Measurements from ENCODE around the gene CELA3B. TPM values are rescaled to one million over a fixed set of nuclear protein-coding genes. Genes with fewer than 3 reads are reported as not detected.
A peak's percentile ranks its signal among the peaks of the same experiment; 100 is the strongest.

CELA3B gene
- total RNA-seq, 6 donors from 2014 or later = 5.3 to 9.7 TPM; not detected in 4

DNA sequence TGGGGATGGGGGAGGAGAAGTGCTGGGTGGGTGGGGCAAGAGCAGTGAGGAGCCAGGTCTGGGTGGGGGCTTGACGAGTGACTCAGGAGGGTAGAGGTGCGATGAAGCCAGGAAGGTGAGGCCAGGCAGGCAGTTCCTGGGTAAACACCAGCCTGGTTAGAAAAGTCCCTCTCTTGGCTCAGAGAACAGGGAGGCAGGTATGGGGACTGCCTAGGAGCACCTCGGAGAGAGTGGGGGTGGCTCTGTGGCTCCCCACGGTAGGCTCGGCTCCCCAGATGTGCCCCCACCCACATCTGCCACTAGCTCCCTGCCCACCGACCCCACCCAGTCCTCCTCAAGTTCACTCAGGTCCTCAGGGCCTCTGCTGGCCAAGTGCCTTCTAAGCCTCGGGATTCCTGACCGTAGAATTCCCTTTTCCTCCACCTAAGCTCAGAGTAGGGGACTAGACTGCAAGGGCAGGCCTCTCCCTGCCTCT is 40.9 kb upstream of the CELA3B start:
- Histone ChIP-seq H3K4me3 (peak overlapping the region; percentile 20 to 83 (median 76)), H3K9me3 (no peaks in the 10 kb centered on the region), H3K27ac (peak overlapping the region; percentile 83 to 88 (median 86)), H3K4me1 (peaks cover 67 to 89% (median 74%) of the 10 kb centered on the region in 4 donors), H3K36me3 (no peaks in the 10 kb centered on the region), H3K27me3 (no peaks in the 10 kb centered on the region)
- peak in 1 of 2 donors; percentile 18 for TF ChIP-seq POLR2AphosphoS5 (IDR thresholded peaks at IDR 0.05)
- no peak for TF ChIP-seq EP300 (IDR thresholded peaks at IDR 0.05)
- TF ChIP-seq POLR2A (IDR thresholded peaks at IDR 0.05) = peak in 1 of 4 donors; percentile 18
- TF ChIP-seq, protein P1, sequence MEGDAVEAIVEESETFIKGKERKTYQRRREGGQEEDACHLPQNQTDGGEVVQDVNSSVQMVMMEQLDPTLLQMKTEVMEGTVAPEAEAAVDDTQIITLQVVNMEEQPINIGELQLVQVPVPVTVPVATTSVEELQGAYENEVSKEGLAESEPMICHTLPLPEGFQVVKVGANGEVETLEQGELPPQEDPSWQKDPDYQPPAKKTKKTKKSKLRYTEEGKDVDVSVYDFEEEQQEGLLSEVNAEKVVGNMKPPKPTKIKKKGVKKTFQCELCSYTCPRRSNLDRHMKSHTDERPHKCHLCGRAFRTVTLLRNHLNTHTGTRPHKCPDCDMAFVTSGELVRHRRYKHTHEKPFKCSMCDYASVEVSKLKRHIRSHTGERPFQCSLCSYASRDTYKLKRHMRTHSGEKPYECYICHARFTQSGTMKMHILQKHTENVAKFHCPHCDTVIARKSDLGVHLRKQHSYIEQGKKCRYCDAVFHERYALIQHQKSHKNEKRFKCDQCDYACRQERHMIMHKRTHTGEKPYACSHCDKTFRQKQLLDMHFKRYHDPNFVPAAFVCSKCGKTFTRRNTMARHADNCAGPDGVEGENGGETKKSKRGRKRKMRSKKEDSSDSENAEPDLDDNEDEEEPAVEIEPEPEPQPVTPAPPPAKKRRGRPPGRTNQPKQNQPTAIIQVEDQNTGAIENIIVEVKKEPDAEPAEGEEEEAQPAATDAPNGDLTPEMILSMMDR (IDR thresholded peaks at IDR 0.05) = no peak
- no peak for ATAC-seq (ENCODE audit: low FRiP score in 2 of 2)
- whole genome bisulfite sequencing, 2 donors = 20 to 31% methylated on average over 8 of the region's 8 CpGs
- peak in 1 of 2 donors; percentile 70 for DNase-seq

DNA sequence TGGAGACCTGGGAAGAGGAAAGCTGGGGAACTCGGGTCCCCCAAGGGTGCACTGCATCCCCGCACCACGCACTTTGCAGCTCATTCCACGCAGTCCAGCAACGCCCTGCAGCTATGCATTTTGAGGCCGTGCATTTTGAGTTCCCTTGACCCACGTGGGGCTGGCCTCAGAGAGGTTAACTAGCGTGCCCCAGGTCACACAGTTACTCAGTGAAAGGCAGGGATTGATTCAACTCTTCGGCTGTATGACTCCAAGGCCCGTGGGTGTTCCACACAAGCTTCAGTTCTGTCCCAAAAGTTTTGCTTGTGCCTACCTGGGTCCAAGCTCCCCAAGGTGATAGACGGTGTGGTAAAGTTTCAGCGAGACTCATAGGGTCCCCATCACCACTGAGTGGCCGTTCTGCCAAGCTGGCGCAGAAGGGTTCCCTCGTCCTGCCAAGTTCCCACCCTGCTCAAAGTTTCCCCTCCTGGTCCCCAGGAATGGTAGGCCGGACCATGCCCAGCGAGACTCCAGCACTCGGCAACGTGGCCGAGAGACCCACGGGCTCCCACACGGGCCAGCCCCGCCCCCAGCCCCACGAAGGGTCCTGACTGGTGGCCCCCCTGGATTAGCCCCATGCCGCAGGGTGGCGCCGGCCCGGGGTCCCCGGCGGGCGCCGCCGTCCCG is 40.3 kb upstream of the CELA3B start:
- ATAC-seq (ENCODE audit: low FRiP score in 2 of 2) = no peak
- Histone ChIP-seq H3K4me1 (peaks cover 61 to 83% (median 68%) of the 10 kb centered on the region in 4 donors), H3K27me3 (no peaks in the 10 kb centered on the region)

GRCh38 chr1:21937034-21937371 is 39.8 kb upstream of the CELA3B start, which contains the start of gene HSPG2:
TSS of gene HSPG2 (minus strand) at chr1:21937310. CDS start at chr1:21937217, 93 bp downstream.
- H3K4me1 ChIP-seq = peaks cover 56 to 78% (median 63%) of the 10 kb centered on the region in 4 donors
- TF ChIP-seq POLR2A (IDR thresholded peaks at IDR 0.05) (no peak), EP300 (IDR thresholded peaks at IDR 0.05) (no peak), POLR2AphosphoS5 (IDR thresholded peaks at IDR 0.05) (no peak)
- TF ChIP-seq, protein P1 (IDR thresholded peaks at IDR 0.05) = no peak
- H3K36me3 ChIP-seq = no peaks in the 10 kb centered on the region
- ATAC-seq (ENCODE audit: low FRiP score in 2 of 2) (no peak), DNase-seq (no peak)
- no peaks in the 10 kb centered on the region for H3K27me3 ChIP-seq
- H3K4me3 ChIP-seq = peak within 1 kb of the TSS; percentile 20 to 83 (median 76)
- WGBS, 2 donors = no CpG with 5 or more reads among the region's 52 CpGs
- no peaks in the 10 kb centered on the region for H3K9me3 ChIP-seq
- peak within 1 kb of the TSS; percentile 83 to 88 (median 86) for H3K27ac ChIP-seq

More for the DNA sequence above, 40.3 kb upstream of the CELA3B start:
- Histone ChIP-seq H3K27ac (peak overlapping the region; percentile 83 to 88 (median 86)), H3K4me3 (peak overlapping the region; percentile 20 to 83 (median 76)), H3K9me3 (no peaks in the 10 kb centered on the region), H3K36me3 (no peaks in the 10 kb centered on the region)
- WGBS, 2 donors = 12 to 23% methylated on average over 15 to 23 of the region's 34 CpGs
- DNase-seq = peak in 1 of 2 donors; percentile 88
- TF ChIP-seq EP300 (IDR thresholded peaks at IDR 0.05) (no peak), POLR2AphosphoS5 (IDR thresholded peaks at IDR 0.05) (no peak), POLR2A (IDR thresholded peaks at IDR 0.05) (no peak)
- TF ChIP-seq, protein P1 (IDR thresholded peaks at IDR 0.05) = no peak

- peak; percentile 86 to 97 for DNase-seq
- H3K4me3 ChIP-seq = peak overlapping the region in 3 of 4 donors; percentile 73 to 83 (median 78)
- ATAC-seq (ENCODE audit: low FRiP score in 2 of 2) = peak; percentile 81 to 88
- no peaks in the 10 kb centered on the region for H3K9me3 ChIP-seq
- peaks cover 53 to 72% (median 60%) of the 10 kb centered on the region in 4 donors for H3K4me1 ChIP-seq
- peak overlapping the region; percentile 68 to 82 (median 74) for H3K27ac ChIP-seq
- TF ChIP-seq POLR2A (IDR thresholded peaks at IDR 0.05) = peak in 1 of 4 donors; percentile 38
- no peak for TF ChIP-seq POLR2AphosphoS5 (IDR thresholded peaks at IDR 0.05)
- H3K27me3 ChIP-seq = no peaks in the 10 kb centered on the region
- WGBS, 2 donors = 13 to 18% methylated on average over 25 to 40 of the region's 69 CpGs
- no peaks in the 10 kb centered on the region for H3K36me3 ChIP-seq
Measured at GRCh38 chr1:21937372-21938121, 39.3 kb upstream of the CELA3B start.
